ACHN (cell line): ENCODE results near the gene HEXIM1.
A peak's percentile ranks its signal among the peaks of the same experiment; 100 is the strongest.

ENCODE experiments used
- DNase-seq: peaks from one replicate; pipeline ENCODE4 v3.0.0-alpha.2; 2015
- in situ Hi-C: cut with HindIII; loops from 2 replicates; pipeline ENCODE4 v1.10.0; 2017; ENCODE audit warnings: low sequenced_read_pairs, low pct_ligation_motif_present, low pct_unique_long_range_greater_than_20kb

The HEXIM1 gene, protein sequence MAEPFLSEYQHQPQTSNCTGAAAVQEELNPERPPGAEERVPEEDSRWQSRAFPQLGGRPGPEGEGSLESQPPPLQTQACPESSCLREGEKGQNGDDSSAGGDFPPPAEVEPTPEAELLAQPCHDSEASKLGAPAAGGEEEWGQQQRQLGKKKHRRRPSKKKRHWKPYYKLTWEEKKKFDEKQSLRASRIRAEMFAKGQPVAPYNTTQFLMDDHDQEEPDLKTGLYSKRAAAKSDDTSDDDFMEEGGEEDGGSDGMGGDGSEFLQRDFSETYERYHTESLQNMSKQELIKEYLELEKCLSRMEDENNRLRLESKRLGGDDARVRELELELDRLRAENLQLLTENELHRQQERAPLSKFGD

GRCh38 chr17:45148183-45149036 lies at the start of gene HEXIM1:
Gene HEXIM1, plus strand, starts transcription at chr17:45148475. Its CDS starts 716 bp downstream, at chr17:45149191.
- peak; percentile 100 for DNase-seq
- in situ Hi-C loops: no loop called here

DNA sequence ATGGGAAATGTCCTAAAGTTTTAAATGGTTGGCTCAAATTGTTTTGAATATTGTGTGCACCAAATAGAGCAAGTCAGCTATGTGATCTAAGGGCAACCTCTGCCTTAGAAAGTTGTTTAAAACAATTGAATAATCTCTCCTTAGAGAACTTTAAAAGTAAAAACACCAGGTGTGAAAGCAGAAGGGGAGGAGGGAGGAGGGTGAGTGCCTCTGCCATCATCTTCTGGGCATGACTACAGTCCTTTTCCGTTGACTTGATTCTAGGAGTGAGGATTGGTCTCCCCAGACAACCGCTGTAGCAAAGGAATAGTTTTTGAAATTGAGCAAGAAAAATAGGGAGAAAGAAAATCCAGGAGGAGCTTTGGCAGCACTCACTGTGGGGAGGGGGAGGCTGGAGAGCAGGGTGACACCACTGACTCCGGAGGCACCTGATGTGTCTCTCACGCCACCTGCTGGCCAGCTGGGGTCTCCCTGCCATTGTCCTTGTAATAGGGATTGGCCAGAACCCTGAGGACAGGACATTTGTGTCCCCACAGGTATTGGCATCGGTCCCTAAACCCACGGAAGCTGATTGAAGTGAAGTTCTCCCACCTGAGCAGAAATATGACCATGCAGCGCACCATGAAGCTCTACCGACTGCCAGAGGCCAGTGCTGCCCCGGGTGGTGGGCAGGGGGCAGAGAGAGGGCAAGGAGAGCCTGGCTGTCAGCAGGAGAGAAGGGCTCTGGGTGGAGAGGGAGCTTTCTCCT lies 49.2 kb upstream of the HEXIM1 start:
- in situ Hi-C loops: no loop called here

DNA sequence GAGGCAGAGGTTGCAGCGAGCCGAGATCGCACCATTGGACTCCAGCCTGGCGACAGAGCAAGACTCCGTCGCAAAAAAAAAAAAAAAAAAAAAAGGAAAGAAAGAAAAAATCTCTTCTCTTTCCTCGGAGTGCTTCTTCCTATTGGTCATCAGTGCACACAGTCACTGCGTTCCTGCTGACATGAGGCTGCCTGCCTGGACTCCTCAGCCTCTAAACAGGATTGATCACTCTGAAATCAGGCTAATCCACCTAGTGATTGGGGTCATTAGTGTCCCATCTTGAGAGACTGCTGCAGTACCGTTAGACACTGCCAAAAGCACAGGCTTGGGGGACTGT lies 46.8 kb upstream of the HEXIM1 start:
- no peak for DNase-seq
- in situ Hi-C loops: no loop called here

More for the DNA sequence above, 49.2 kb upstream of the HEXIM1 start:
- peak; percentile 81 for DNase-seq

DNA sequence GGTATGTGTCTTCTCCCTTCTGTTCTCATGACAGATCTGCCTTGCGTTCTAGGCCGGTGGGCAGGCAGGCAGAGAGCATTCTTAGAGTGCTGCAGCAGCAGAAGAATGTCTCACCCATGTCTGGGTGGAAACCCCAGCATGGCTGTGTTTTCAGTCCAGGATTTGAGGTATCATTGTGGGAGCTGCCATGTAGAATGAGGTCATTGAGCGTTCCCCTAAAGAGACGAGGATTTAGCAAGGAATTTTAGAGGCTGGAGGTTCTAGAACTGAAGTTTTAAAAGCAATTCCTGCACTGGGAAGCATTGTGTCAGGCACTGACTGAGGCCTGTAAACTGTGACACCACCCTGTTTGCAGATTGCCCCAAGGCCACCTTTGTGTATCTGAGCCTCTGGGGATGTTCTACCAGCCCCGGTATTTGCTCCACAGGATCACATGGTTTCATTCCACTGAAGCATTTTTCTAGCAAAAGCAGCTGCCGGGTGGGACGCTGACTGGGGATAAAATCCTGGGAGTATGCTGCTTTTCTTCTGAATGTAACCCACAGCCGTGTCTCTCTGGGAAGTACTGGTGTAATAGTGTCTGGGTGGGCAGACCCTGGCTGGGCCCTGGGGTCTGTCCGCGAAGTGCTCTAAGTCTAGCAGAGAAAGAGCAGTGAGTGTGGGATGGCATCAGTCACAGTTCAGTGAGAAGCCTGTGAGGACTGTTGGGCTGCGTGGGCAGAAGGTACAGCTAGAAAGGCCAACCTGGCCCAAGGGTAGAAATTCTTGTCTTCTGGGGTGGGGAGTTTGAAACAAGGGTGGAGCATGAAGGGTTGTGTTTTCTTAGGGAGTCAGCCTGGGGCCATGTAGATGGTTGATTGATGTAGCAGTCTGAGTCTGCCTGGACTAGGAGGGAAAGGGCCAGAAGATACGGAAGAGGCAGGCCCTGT lies 46.1 kb upstream of the HEXIM1 start:
- in situ Hi-C loops: no loop called here

GRCh38 chr17:45102856-45103255 lies 45.4 kb upstream of the HEXIM1 start:
- no peak for DNase-seq
- in situ Hi-C loops: no loop called here

More for the DNA sequence above, 46.1 kb upstream of the HEXIM1 start:
- DNase-seq: no peak

DNA sequence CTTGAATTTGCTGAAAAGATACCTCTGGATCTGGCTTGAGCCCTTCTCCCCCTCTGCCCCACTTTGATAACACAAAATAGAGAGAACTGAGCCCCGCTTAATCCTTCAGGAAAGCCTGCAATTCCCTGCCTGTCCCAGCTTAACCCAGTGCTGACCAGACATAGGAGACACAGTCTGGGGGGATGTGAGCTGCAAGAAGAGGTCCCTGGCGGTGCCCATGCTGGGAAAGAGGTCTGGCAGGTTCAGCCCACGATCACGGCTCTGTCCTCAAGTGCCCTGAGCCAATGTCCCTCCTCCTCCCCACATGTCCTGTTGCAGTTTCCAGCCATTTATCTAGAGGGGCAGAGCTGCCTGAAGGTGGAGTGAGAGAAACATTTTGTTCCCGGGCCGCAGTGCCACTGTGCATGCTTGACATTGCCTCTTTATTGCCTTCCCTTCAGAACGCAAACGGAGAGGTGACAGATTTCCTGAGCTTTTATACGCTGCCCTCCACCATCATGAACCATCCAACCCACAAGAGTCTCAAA lies 44.9 kb upstream of the HEXIM1 start:
- in situ Hi-C loops: no loop called here
- DNase-seq: no peak

GRCh38 chr17:45104029-45104428 lies 44.2 kb upstream of the HEXIM1 start:
- DNase-seq: no peak
- in situ Hi-C loops: no loop called here

- in situ Hi-C loops: no loop called here
- DNase-seq: no peak
Measured at GRCh38 chr17:45104497-45104896, 43.8 kb upstream of the HEXIM1 start.

DNA sequence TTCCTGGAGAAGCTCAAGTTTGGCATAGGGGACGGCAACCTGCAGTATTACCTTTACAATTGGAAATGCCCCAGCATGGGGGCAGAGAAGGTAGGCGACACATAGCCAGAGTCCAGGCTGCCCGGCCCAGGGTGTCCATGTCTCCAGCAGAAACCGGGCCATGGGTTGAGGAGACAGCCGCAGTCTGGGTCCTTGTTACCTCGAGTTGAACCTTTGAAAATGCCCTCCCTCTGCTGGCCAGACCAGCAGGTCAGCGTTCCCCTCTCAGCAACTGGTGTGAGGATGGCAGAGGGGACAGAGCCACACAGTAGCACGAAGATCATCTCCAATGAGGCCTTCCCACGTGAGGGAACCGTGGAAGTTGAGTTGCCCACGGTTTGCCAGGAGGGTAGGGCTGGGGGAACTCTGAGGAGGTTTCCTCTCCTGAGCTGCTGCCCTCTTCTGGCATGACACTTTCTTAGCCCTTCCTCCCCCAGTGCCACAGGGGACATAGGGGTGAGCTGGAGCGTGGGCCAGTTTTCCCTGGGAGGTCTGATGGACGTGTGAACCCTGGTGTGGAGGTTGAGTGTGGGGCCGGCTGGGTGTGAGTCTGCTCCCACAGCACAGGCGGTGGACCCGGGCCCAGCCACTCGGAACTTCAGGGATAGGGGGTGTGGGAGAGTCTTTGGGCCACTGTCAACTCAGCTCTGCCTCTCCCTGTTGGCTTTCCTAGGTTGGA lies 43.2 kb upstream of the HEXIM1 start:
- DNase-seq: no peak
- in situ Hi-C loops: no loop called here

DNA sequence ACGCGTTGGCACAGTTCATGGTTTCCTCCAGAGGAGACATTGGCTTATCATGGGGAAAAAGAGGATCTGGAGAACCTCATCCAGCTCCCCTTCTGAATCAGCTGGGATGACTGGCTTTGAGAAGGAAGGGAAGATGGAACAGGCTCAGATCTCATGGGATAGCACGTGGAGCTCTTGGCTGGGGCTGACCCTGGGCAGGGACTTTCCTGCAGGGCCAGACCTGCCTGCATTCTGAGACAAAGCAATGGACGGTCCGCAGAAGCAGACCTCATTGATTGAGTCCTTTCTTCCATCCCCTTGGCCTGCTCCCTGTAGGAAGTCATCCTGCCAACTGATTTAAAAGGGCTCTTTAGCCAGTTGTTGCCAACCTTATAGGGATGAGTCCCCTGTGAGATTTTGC lies 42.2 kb upstream of the HEXIM1 start:
- in situ Hi-C loops: no loop called here
- DNase-seq: no peak

DNA sequence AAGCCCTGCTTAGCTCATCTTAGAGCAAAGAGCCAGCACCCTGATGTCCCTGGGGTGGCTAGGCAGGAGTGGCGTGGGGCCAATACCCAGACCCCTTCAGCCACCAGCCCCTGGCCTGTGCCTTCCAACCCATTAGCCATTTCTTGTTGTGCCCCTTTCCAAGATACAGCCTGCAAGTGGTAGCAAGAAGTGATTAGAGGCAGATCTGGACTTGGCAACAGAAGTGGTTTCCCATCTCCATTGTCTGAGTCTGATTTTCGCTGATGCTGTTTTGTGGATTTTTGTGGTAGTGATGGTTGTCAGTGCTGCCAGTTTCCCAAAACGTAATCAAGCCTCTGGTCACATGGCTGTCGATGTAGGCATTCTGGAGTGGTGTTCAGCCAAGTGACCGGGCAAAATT lies 41.7 kb upstream of the HEXIM1 start:
- in situ Hi-C loops: no loop called here
- DNase-seq: no peak

DNA sequence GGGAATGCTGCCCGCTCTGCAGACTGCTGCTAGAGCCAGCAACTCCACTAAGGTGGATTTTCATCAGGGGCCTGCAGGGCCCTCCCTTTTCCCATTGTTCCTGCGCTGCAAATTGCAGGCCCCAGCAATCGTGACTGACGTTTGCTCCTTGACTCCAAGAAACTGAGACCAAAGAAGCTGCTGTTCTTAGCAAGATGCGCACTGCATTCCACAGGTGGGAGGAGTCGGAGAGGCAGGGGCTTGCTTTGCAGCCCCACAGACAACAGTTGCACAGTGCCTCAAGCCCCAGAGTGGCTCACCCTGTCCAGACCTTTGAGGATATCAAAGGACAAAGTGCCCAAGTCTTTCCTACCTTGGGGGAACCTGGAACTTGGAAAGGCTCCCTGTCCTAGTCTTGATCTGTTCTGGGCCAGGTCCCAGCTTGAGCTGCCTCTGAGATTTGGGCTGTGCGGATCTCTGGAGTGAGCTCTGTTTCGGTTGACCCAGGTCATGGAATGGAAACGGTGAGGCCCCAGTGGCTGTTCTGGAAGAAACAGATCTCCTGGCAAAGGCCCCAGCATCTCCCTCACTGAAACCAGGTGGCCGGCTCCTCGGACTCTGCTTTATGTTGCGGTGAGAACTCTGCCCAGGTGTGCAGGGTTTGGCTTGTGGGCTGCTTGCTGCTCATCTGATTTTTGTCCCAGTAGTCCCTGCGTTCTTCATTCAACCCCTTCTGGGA lies 40.8 kb upstream of the HEXIM1 start:
- no peak for DNase-seq
- in situ Hi-C loops: no loop called here

GRCh38 chr17:45108051-45108450 lies 40.2 kb upstream of the HEXIM1 start:
- DNase-seq: no peak
- in situ Hi-C loops: no loop called here

- DNase-seq: peak; percentile 22
- in situ Hi-C loops: no loop called here
Measured at GRCh38 chr17:45108595-45109521, 39.4 kb upstream of the HEXIM1 start.

- no peak for DNase-seq
- in situ Hi-C loops: no loop called here
Measured at GRCh38 chr17:45110676-45111611, 37.3 kb upstream of the HEXIM1 start.
